Activated T-helper 2 cell treated with anti-CD3 and anti-CD28 coated beads, Interferon-gamma antibody, Interleukin-2, Interleukin-4, amounts not matched to agents 10 μg/mL and 5 μg/mL and 100 μg/mL, durations not matched to agents 14 hours and 24 hours and 36 hours (primary cell): Measurements from ENCODE around the gene CCDC183. TPM values are rescaled to one million over a fixed set of nuclear protein-coding genes. Genes with fewer than 3 reads are reported as not detected.
"Not testable (repeated sequence)": the region's sequence is repeated elsewhere in the genome, so short reads cannot be mapped to it uniquely, and the experiment has no call there.

Experiments used
- DNase-seq: peaks from one replicate; pipeline ENCODE4 v3.0.0; 2021; ENCODE audit warnings: low spot score
- H3K27ac Mint-ChIP-seq: one replicate; pipeline ENCODE4 v1.8.0; 2021; ENCODE audit warnings: mixed read lengths
- H3K27me3 Mint-ChIP-seq: one replicate; pipeline ENCODE4 v1.8.0; 2021; ENCODE audit warnings: low read depth, mixed read lengths
- H3K36me3 Mint-ChIP-seq: one replicate; pipeline ENCODE4 v1.8.0; 2021; ENCODE audit warnings: low read depth, mixed read lengths
- H3K4me1 Mint-ChIP-seq: one replicate; pipeline ENCODE4 v1.8.0; 2021; ENCODE audit warnings: low read depth, mixed read lengths
- H3K4me3 Mint-ChIP-seq: one replicate; pipeline ENCODE4 v1.8.0; 2021; ENCODE audit warnings: low read depth, mild to moderate bottlenecking, moderate library complexity, mixed read lengths
- H3K9me3 Mint-ChIP-seq: one replicate; pipeline ENCODE4 v1.8.0; 2021; ENCODE audit warnings: mixed read lengths
- intact Hi-C: fragments of 100-400 bp; cut with micrococcal nuclease; formaldehyde crosslinking; loops from one replicate; pipeline ENCODE4 v1.15.1; 2023
- total RNA-seq: library from RNA; stranded (reverse); gene quantifications from 2 replicates; pipeline ENCODE4 v1.2.3, GENCODE V29; 2022

The CCDC183 gene
- total RNA-seq, 1 donor from 2014 or later: not detected

- no peaks in the 10 kb centered on the region for H3K9me3 Mint-ChIP-seq
- no peaks in the 10 kb centered on the region for H3K27me3 Mint-ChIP-seq
- H3K36me3 Mint-ChIP-seq: peaks cover 11% of the 10 kb centered on the region
- intact Hi-C loops: loop anchor here (10.0 kb wide), 1 partner anchor 335 kb away; the partner anchor contains the start of genes LRRC26 and TMEM210
- no peak overlapping the region for H3K4me3 Mint-ChIP-seq
- H3K4me1 Mint-ChIP-seq: no peaks in the 10 kb centered on the region
- DNase-seq: no peak
- H3K27ac Mint-ChIP-seq: no peak overlapping the region
Observed at GRCh38 chr9:136839229-136840139, 43.3 kb downstream of the CCDC183 start.

- H3K27me3 Mint-ChIP-seq: no peaks in the 10 kb centered on the region
- DNase-seq: no peak
- H3K4me3 Mint-ChIP-seq: no peak overlapping the region
- H3K9me3 Mint-ChIP-seq: no peaks in the 10 kb centered on the region
- intact Hi-C loops: loop anchor here (10.0 kb wide), 1 partner anchor 334 kb away; the partner anchor contains the start of genes LRRC26 and TMEM210
- no peak overlapping the region for H3K27ac Mint-ChIP-seq
- H3K4me1 Mint-ChIP-seq: no peaks in the 10 kb centered on the region
- peaks cover 11% of the 10 kb centered on the region for H3K36me3 Mint-ChIP-seq
Observed at GRCh38 chr9:136840140-136840876, 44.2 kb downstream of the CCDC183 start.

DNA sequence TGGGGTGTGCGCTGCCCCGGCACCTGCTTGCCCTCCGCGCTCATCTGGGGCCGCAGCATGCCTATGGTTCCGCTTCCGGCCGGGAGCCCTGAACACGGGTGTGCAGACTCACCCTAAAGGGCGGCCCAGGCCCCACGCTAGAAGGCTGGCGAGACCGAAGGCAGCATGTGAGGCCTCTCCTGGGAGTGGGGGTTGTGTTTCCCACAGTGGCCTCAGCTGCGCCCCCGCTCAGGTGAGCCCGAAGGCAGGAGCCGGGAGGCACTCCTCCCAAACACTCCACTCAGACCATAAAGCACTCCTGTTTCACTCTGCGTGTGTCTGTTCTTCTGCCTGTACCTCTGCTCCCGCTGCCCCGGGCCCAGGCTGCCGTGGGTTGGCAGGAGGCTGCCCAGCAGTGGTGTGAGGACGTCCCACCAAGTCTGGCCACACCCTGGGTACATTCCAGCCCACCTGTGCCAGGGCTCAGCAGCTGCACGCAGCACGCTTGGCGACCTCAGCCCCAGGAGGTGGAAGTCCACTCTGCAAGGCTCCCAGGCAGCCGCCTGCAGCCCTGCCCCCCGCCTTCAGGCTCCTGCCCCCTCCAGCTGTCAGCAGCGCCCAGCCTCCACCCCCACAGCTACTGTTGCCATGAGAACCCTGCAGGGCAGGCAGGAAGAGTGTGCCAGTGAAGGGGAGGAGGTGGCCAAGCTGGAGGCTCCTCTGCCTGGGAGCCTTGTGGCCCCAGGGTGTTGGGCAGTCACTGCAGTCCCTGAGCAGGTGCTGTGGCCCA lies 44.9 kb downstream of the CCDC183 start:
- H3K27ac Mint-ChIP-seq: no peak overlapping the region
- no peak for DNase-seq
- H3K4me3 Mint-ChIP-seq: no peak overlapping the region
- H3K27me3 Mint-ChIP-seq: no peaks in the 10 kb centered on the region
- H3K4me1 Mint-ChIP-seq: no peaks in the 10 kb centered on the region
- intact Hi-C loops: loop anchor here (10.0 kb wide), 1 partner anchor 334 kb away; the partner anchor contains the start of genes LRRC26 and TMEM210
- H3K36me3 Mint-ChIP-seq: peaks cover 11% of the 10 kb centered on the region
- H3K9me3 Mint-ChIP-seq: no peaks in the 10 kb centered on the region

DNA sequence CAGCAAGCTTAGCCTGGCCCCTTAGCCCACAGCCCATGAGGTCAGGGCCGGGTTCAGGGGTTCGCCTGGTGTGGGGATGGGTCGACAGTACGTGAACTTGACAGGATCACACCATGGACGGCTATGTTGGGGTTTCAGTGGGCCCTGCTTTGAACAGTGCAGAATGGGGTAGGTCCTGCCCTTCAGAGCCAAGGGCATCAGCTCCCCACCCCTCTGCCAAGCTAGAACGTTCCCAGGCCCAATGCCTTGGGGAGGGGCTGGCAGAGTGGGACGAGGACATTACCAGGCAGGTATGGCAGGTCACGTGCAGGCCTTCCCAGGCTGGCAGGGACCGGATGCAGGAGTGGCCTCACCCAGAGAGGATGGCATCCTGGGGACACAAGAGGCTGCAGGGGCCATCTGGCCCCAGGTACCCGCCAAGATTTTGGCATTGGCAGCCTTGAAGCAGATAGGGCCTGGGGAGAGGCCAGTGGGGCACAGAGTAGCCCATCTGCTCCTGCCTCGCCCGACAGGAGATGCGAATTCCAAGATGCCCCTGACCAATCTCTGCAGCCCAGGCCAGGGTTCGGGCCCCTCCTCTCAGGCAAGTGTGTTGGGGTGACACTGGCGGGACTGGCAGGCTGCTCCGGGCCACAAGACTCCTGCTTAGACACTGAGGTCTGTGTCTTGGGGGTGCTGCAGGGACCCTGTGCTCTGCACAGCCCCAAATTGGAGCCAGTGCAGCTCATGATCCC lies 45.7 kb downstream of the CCDC183 start:
- DNase-seq, H3K27me3 Mint-ChIP-seq, H3K9me3 Mint-ChIP-seq, H3K27ac Mint-ChIP-seq, H3K4me1 Mint-ChIP-seq: not testable (repeated sequence)
- Mint-ChIP-seq H3K4me3 (peak overlapping the region; percentile 79), H3K36me3 (peaks cover 14% of the 10 kb centered on the region)
- intact Hi-C loops: loop anchor here (10.0 kb wide), 1 partner anchor 333 kb away; the partner anchor contains the start of genes LRRC26 and TMEM210

GRCh38 chr9:136842380-136842948 lies 46.3 kb downstream of the CCDC183 start, which contains the start of gene AJM1:
TSS of gene AJM1 (plus strand) at chr9:136842478. CDS start at chr9:136844415, 1,937 bp downstream.
- intact Hi-C loops: loop anchor here (10.0 kb wide), 1 partner anchor 332 kb away; the partner anchor contains the start of genes LRRC26 and TMEM210
- not testable (repeated sequence) for H3K27me3 Mint-ChIP-seq, H3K27ac Mint-ChIP-seq, H3K4me1 Mint-ChIP-seq, H3K9me3 Mint-ChIP-seq
- Mint-ChIP-seq H3K4me3 (peak within 1 kb of the TSS; percentile 79), H3K36me3 (peaks cover 14% of the 10 kb centered on the region)
- DNase-seq: peak; percentile 78

DNA sequence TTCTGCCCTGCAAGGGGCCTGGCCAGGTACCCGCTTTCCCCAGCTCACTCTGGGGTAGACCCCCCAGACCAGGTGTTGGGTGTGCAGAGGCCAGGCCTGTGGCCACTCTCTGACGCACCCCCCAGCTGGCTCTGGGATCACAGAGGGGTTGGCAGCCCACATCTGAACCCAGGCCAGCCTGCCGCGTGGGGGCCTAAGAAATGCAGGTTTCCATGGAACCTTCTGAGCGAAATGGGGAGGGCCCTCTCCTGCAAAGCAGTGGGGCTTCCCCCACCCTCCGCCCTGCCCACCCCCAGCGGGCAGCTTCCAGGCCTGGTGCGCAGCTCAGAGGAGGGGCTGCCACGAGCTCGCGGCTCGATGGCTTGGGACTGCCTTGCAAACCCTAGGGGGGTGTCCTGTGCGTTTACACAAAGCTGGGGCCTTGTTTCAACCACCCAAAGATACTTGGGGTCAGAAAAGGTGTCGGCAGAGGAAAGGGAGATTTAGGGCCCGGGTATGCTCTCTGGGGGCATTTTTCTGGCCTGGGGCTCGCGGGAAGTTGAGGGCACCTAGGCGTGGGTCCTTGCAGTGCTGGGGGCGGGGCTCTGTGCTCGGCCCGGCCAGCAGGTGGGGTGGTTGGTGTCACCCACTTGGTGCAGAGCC lies 47.1 kb downstream of the CCDC183 start:
- H3K4me3 Mint-ChIP-seq: peak overlapping the region; percentile 47
- H3K9me3 Mint-ChIP-seq, H3K27ac Mint-ChIP-seq: not testable (repeated sequence)

GRCh38 chr9:136843801-136844740 lies 47.9 kb downstream of the CCDC183 start:
- peaks cover 14% of the 10 kb centered on the region for H3K36me3 Mint-ChIP-seq
- peak; percentile 56 for DNase-seq
- H3K4me1 Mint-ChIP-seq, H3K27me3 Mint-ChIP-seq, H3K9me3 Mint-ChIP-seq, H3K27ac Mint-ChIP-seq: not testable (repeated sequence)
- intact Hi-C loops: loop anchor here (1.0 to 10.0 kb wide), 2 partner anchors 100 to 331 kb away; partner anchors contain the start of genes FBXW5, LRRC26 and TMEM210
- H3K4me3 Mint-ChIP-seq: peak overlapping the region; percentile 47

More for the DNA sequence above, 47.1 kb downstream of the CCDC183 start:
- not testable (repeated sequence) for H3K27me3 Mint-ChIP-seq, DNase-seq, H3K4me1 Mint-ChIP-seq
- peaks cover 18% of the 10 kb centered on the region for H3K36me3 Mint-ChIP-seq
- intact Hi-C loops: loop anchor here (1.0 to 10.0 kb wide), 2 partner anchors 101 to 332 kb away; partner anchors contain the start of genes FBXW5, LRRC26 and TMEM210

DNA sequence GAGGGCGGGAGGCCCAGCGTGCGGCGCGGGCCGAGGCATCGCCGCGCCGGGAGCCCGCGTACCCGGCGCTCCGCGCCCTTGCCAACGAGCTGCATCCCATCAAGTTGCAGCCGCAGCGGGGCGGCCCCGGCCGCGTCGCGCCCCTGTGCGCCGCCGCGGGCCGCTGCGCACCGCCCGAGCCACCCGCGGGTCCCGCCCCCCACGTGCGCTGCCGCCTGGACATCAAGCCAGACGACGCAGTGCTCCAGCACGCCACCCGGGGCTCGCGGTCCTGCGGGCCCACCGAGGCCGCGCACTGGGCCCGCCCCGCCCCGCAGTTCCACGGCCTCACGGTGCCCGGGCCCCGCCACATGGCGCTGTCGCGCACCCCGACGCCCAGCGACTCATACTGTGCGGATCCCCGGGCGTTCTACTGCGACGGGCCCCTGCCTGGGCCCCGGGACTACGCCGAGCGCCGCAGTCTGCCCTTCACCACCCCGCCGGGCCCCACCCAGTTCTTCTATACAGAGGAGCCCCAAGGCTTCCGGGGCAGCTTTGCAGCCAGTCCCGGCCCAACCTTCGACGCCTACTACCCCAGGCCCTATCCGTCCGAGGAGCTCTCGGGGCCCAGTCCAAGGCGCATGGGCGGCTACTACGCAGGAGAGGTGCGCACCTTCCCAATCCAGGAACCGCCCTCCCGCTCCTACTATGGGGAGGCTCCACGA lies 48.8 kb downstream of the CCDC183 start:
- no peak overlapping the region for H3K27ac Mint-ChIP-seq
- H3K4me3 Mint-ChIP-seq: no peak overlapping the region
- no peaks in the 10 kb centered on the region for H3K9me3 Mint-ChIP-seq
- no peak for DNase-seq
- H3K4me1 Mint-ChIP-seq: peaks cover 4% of the 10 kb centered on the region
- intact Hi-C loops: loop anchor here (5.0 to 10.0 kb wide), 3 partner anchors 38 to 330 kb away; partner anchors contain the start of genes LRRC26, NPDC1, RABL6 and TMEM210
- H3K27me3 Mint-ChIP-seq: peaks cover 9% of the 10 kb centered on the region
- H3K36me3 Mint-ChIP-seq: peaks cover 10% of the 10 kb centered on the region

DNA sequence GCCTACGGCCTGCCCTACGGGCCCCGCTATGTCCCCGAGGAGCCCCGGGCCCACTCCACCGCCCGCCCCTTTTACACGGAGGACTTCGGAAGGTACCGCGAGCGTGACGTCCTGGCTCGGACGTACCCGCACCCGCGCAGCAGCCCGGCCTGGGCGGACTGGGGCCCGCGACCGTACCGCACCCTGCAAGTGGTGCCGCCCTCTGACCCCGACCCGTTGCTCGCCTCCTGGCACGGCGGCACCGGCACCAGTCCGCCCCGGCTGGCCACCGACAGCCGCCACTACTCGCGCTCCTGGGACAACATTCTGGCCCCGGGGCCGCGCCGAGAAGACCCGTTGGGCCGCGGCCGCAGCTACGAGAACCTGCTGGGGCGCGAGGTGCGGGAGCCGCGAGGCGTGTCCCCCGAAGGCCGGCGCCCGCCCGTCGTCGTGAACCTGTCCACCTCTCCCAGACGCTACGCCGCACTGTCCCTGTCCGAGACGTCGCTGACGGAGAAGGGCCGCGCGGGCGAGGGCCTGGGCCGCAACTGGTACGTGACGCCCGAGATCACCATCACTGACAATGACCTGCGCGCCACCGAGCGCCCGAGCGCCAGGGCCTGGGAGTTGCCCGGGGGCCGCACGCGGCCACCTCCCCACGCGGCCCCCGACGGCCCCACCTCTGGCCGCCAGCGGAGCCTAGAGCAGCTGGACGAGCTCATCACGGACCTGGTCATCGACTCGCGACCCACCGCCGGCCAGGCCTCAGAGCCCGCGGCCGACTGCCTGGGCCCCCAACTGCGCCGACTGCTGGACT lies 49.5 kb downstream of the CCDC183 start:
- H3K27ac Mint-ChIP-seq: no peak overlapping the region
- peaks cover 6% of the 10 kb centered on the region for H3K4me1 Mint-ChIP-seq
- intact Hi-C loops: loop anchor here (5.0 to 10.0 kb wide), 3 partner anchors 38 to 329 kb away; partner anchors contain the start of genes LRRC26, NPDC1, RABL6 and TMEM210
- H3K4me3 Mint-ChIP-seq: no peak overlapping the region
- no peak for DNase-seq
- no peaks in the 10 kb centered on the region for H3K9me3 Mint-ChIP-seq
- peaks cover 9% of the 10 kb centered on the region for H3K27me3 Mint-ChIP-seq
- H3K36me3 Mint-ChIP-seq: peaks cover 11% of the 10 kb centered on the region
